K562 (cell line): Measurements from ENCODE around the gene MAPKAPK2. TPM values are rescaled to one million over a fixed set of nuclear protein-coding genes. Genes with fewer than 3 reads are reported as not detected.

Experiments used
- ATF7 ChIP-seq: fragments of 450-650 bp; IDR thresholded peaks from 2 replicates; pipeline ENCODE4 v1.7.1; 2014; ENCODE audit warnings: mild to moderate bottlenecking, moderate library complexity
- BDP1 ChIP-seq: IDR thresholded peaks from 3 replicates; pipeline ENCODE4 v1.6.1; 2011; ENCODE audit not compliant: insufficient read length, insufficient read depth
- BMI1 ChIP-seq: fragments of 150-350 bp; IDR thresholded peaks from 2 replicates; pipeline ENCODE4 v1.6.1; 2014; ENCODE audit warnings: low read length
- C11orf30 ChIP-seq: fragments of 450-650 bp; IDR thresholded peaks from 2 replicates; pipeline ENCODE4 v1.6.1; 2016; ENCODE audit warnings: low read depth, mild to moderate bottlenecking
- CBFA2T2 ChIP-seq: fragments of 450-650 bp; conservative IDR thresholded peaks from 2 replicates; pipeline ENCODE4 v1.6.1; 2017; ENCODE audit warnings: mild to moderate bottlenecking
- CBFA2T3 ChIP-seq: fragments of 450-650 bp; IDR thresholded peaks from 2 replicates; pipeline ENCODE4 v1.6.1; 2017
- CBX3 ChIP-seq, 2 experiments: IDR thresholded peaks; 1 replicate in 1 of 2; 2 replicates in 1 of 2; pipeline ENCODE4 v1.6.1; 2012; ENCODE audit warnings: inconsistent platforms in 2 of 2, low read length in 2 of 2, borderline replicate concordance in 1 of 2, control low read depth in 1 of 2
- CHD4 ChIP-seq: fragments of 200-600 bp; sonication (generic); IDR thresholded peaks from 3 replicates; pipeline ENCODE4 v1.6.1; 2012; ENCODE audit warnings: low read depth, mild to moderate bottlenecking, mixed read lengths, low read length, inconsistent platforms; ENCODE audit not compliant: insufficient read depth, insufficient replicate concordance, poor library complexity, severe bottlenecking
- CREM ChIP-seq: IDR thresholded peaks from 2 replicates; pipeline ENCODE4 v1.6.1; 2014; ENCODE audit warnings: antibody characterized with exemption, low read depth
- GTF2F1 ChIP-seq: IDR thresholded peaks from 2 replicates; pipeline ENCODE4 v1.6.1; 2011; ENCODE audit warnings: low read depth, low read length, improper control_type of control experiment
- ILF3 ChIP-seq: fragments of 450-650 bp; IDR thresholded peaks from 2 replicates; pipeline ENCODE4 v1.6.1; 2018; ENCODE audit warnings: antibody characterized with exemption, mild to moderate bottlenecking, moderate library complexity, borderline replicate concordance
- LEF1 ChIP-seq: fragments of 450-650 bp; IDR thresholded peaks from 2 replicates; pipeline ENCODE4 v1.6.1; 2016; ENCODE audit warnings: mild to moderate bottlenecking
- RHOXF2B ChIP-seq: fragments of 250-450 bp; sonication (Bioruptor Pico); conservative IDR thresholded peaks from 2 replicates; pipeline ENCODE4 v1.5.1; 2021
- SMAD4 ChIP-seq: fragments of 250-450 bp; sonication (Bioruptor Pico); conservative IDR thresholded peaks from 2 replicates; pipeline ENCODE4 v1.8.0; 2021; ENCODE audit warnings: inconsistent platforms, mild to moderate bottlenecking, moderate library complexity
- TOE1 ChIP-seq, 2 experiments: fragments of 450-650 bp in 1 of 2; sonication (generic) in 1 of 2; formaldehyde crosslinking in 1 of 2; IDR thresholded peaks; 2 replicates each; pipeline versions ENCODE4 v1.7.1 to v1.8.0; 2016 to 2022; ENCODE audit warnings: borderline replicate concordance in 2 of 2, mild to moderate bottlenecking in 2 of 2, antibody characterized with exemption in 1 of 2, inconsistent platforms in 1 of 2, low read depth in 1 of 2, missing genetic modification reagents in 1 of 2, moderate library complexity in 1 of 2
- ZFPM2 ChIP-seq: fragments of 250-450 bp; sonication (Bioruptor Pico); IDR thresholded peaks from 2 replicates; pipeline ENCODE4 v1.5.1; 2022; ENCODE audit warnings: mild to moderate bottlenecking
- ZNF445 ChIP-seq: fragments of 250-450 bp; sonication (Bioruptor Pico); IDR thresholded peaks from 2 replicates; pipeline ENCODE4 v1.4.0; 2020; ENCODE audit warnings: low read depth, mild to moderate bottlenecking, moderate library complexity
- ZNF644 ChIP-seq: fragments of 200-800 bp; sonication (Bioruptor generic); IDR thresholded peaks from 2 replicates; pipeline ENCODE4 v1.6.1; 2016; ENCODE audit warnings: low read depth, missing genetic modification characterization, missing compliant biosample characterization
- ZNF75A ChIP-seq: fragments of 450-650 bp; formaldehyde crosslinking; IDR thresholded peaks from 2 replicates; pipeline ENCODE4 v1.4.0; 2020; ENCODE audit warnings: mild to moderate bottlenecking
- ZNF76 ChIP-seq: fragments of 250-450 bp; sonication (Bioruptor Pico); IDR thresholded peaks from 2 replicates; pipeline ENCODE4 v1.4.0; 2020; ENCODE audit warnings: mild to moderate bottlenecking, moderate library complexity, borderline replicate concordance
- polyA plus RNA-seq, 8 experiments: library from polyadenylated mRNA; depleted of rRNA in 4 of 8; stranded (reverse) in 5 of 8; unstranded in 3 of 8; fragments of >200 nt; fragmentation: Nextera tagmentation in 2 of 8; fragmentation: Illumina TruSeq in 1 of 8; extraction: Ambion mirVana in 2 of 8; extraction: Trizol in 1 of 8; gene quantifications; 2 replicates each; pipeline versions ENCODE4 v1.2.1 to v1.2.3, GENCODE V29; 2011 to 2014; ENCODE audit warnings: inconsistent platforms in 1 of 8, missing spikeins in 1 of 8
- total RNA-seq, 7 experiments: library from RNA; depleted of rRNA in 6 of 7; stranded (reverse); fragments of >200 nt in 6 of 7; fragmentation: Illumina TruSeq in 2 of 7; extraction: Trizol in 2 of 7; gene quantifications; 2 replicates each; pipeline versions ENCODE4 v1.2.1 to v1.2.3, GENCODE V29; 2011 to 2021; ENCODE audit warnings: low replicate concordance in 1 of 7
- TF ChIP-seq, protein P1 (sequence below), 2 experiments: fragments of 450-650 bp in 1 of 2; sonication (generic) in 1 of 2; formaldehyde crosslinking; conservative IDR thresholded peaks; 2 replicates each; pipeline versions ENCODE4 v1.4.0 to v1.8.1; 2020 to 2022; ENCODE audit warnings: mild to moderate bottlenecking in 1 of 2, missing genetic modification reagents in 1 of 2
- TF ChIP-seq, protein P2 (sequence below): fragments of 450-650 bp; formaldehyde crosslinking; IDR thresholded peaks from 2 replicates; pipeline ENCODE4 v1.4.0; 2022; ENCODE audit warnings: missing genetic modification characterization
- TF ChIP-seq, protein P3 (sequence below), 2 experiments: fragments of 250-450 bp in 1 of 2; fragments of 450-650 bp in 1 of 2; sonication (Bioruptor Pico) in 1 of 2; IDR thresholded peaks; 2 replicates each; pipeline versions ENCODE4 v1.6.1 to v1.8.0; 2016 to 2021; ENCODE audit warnings: mild to moderate bottlenecking in 2 of 2, moderate library complexity in 2 of 2, missing compliant biosample characterization in 1 of 2, missing genetic modification characterization in 1 of 2
- TF ChIP-seq, protein P4 (sequence below): sonication (generic); formaldehyde crosslinking; IDR thresholded peaks from 2 replicates; pipeline ENCODE4 v1.8.0; 2022; ENCODE audit warnings: mild to moderate bottlenecking, missing genetic modification reagents
- TF ChIP-seq, protein P5 (sequence below): IDR thresholded peaks from 2 replicates; pipeline ENCODE4 v1.6.1; 2011; ENCODE audit not compliant: insufficient read length; ENCODE audit errors: extremely low read depth

Gene MAPKAPK2
- total and polyA plus RNA-seq, 9 of the 15 experiments (the other 6 are each of a cell fraction or from before 2014, with no cell fraction given) = 0.63 to 94.2 (median 52.1) TPM

DNA sequence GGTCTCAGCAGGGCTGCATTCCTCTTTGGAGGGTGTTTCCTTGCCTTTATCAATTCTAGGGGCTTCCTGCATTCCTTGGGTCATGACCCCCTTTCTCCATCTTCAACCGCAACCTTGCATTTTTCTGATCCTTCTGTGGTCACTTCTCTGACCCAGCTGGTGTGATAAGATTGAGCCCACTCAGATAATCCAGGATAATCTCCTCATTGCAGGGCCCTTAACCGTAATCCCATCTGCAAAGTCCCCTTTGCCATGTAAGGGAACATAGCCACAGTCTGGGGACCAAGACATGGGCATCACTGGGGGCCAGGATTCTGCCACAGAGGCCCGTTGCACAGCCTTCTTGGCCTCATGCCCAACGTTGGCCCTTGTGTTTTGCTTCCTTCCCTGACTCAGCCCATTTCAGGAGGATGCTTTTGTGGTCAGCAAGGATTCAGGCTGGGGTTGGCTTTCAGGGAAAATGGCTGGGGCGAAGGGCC is 50.9 kb downstream of the MAPKAPK2 start (continued):
- TF ChIP-seq ZNF76 (CRISPR knock-in tag) = 0 out of 2 replicates have a peak, but pooled peaks have one; percentile 52
- no peak for TF ChIP-seq GTF2F1
- TF ChIP-seq, protein P1, sequence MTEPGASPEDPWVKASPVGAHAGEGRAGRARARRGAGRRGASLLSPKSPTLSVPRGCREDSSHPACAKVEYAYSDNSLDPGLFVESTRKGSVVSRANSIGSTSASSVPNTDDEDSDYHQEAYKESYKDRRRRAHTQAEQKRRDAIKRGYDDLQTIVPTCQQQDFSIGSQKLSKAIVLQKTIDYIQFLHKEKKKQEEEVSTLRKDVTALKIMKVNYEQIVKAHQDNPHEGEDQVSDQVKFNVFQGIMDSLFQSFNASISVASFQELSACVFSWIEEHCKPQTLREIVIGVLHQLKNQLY (CRISPR knock-in tag; conservative IDR thresholded peaks at IDR 0.05) = no peak
- TF ChIP-seq C11orf30 = peak; percentile 67; the same call in 1 of the 2 replicates
- TF ChIP-seq CREM = peak; percentile 59; the same call in 1 of the 2 replicates
- 0 out of 2 replicates have a peak, but pooled peaks have one; percentile 59 for TF ChIP-seq ATF7
- no peak for TF ChIP-seq RHOXF2B
- TF ChIP-seq BMI1 = no peak
- TF ChIP-seq TOE1 (IDR thresholded peaks at IDR 0.05; ENCODE audit: borderline replicate concordance) = peak; percentile 45; the same call in 1 of the 2 replicates
- no peak for TF ChIP-seq TOE1 (CRISPR knock-in tag; IDR thresholded peaks at IDR 0.05; ENCODE audit: borderline replicate concordance, low read depth)
- 0 out of 2 replicates have a peak, but pooled peaks have one; percentile 31 for TF ChIP-seq ILF3
- TF ChIP-seq, protein P2, sequence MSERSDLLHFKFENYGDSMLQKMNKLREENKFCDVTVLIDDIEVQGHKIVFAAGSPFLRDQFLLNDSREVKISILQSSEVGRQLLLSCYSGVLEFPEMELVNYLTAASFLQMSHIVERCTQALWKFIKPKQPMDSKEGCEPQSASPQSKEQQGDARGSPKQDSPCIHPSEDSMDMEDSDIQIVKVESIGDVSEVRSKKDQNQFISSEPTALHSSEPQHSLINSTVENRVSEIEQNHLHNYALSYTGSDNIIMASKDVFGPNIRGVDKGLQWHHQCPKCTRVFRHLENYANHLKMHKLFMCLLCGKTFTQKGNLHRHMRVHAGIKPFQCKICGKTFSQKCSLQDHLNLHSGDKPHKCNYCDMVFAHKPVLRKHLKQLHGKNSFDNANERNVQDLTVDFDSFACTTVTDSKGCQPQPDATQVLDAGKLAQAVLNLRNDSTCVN = no peak
- TF ChIP-seq ZNF75A (CRISPR knock-in tag) = 0 out of 2 replicates have a peak, but pooled peaks have one; percentile 68
- TF ChIP-seq, protein P3, sequence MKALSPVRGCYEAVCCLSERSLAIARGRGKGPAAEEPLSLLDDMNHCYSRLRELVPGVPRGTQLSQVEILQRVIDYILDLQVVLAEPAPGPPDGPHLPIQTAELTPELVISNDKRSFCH (CRISPR knock-in tag; IDR thresholded peaks at IDR 0.05) = no peak
- TF ChIP-seq, protein P3 (tag; IDR thresholded peaks at IDR 0.05) = peak; percentile 96
- peak; percentile 87 for TF ChIP-seq ZNF644 (tag)
- TF ChIP-seq CBFA2T2 = peak; percentile 96
- peak; percentile 56; the same call in 1 of the 2 replicates for TF ChIP-seq ZNF445 (CRISPR knock-in tag)
- TF ChIP-seq, protein P4, sequence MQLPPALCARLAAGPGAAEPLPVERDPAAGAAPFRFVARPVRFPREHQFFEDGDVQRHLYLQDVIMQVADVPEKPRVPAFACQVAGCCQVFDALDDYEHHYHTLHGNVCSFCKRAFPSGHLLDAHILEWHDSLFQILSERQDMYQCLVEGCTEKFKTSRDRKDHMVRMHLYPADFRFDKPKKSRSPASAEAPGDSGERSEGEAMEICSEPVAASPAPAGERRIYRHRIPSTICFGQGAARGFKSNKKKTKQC (CRISPR knock-in tag) = no peak
- no peak for TF ChIP-seq CHD4
- TF ChIP-seq, protein P5, sequence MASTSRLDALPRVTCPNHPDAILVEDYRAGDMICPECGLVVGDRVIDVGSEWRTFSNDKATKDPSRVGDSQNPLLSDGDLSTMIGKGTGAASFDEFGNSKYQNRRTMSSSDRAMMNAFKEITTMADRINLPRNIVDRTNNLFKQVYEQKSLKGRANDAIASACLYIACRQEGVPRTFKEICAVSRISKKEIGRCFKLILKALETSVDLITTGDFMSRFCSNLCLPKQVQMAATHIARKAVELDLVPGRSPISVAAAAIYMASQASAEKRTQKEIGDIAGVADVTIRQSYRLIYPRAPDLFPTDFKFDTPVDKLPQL = no peak
- peak; percentile 93 for TF ChIP-seq SMAD4 (CRISPR knock-in tag)
- peak; percentile 98 for TF ChIP-seq CBFA2T3
- no peak for TF ChIP-seq BDP1
- TF ChIP-seq CBX3 (IDR thresholded peaks at IDR 0.05; ENCODE audit: borderline replicate concordance in 1 of 2, low read length in 2 of 2) = 0 out of 3 replicates have a peak, but pooled peaks of 1 of the 2 experiments have one; percentile 36
- 0 out of 2 replicates have a peak, but pooled peaks have one; percentile 30 for TF ChIP-seq ZFPM2 (CRISPR knock-in tag)
- TF ChIP-seq LEF1 = peak; percentile 69; the same call in 1 of the 2 replicates
